Keratinocyte (primary cell): ENCODE results near the gene MAPK1IP1L. TPM values are rescaled to one million over a fixed set of nuclear protein-coding genes. Genes with fewer than 3 reads are reported as not detected.

Experiments
- DNase-seq: peaks from one replicate; pipeline ENCODE4 v3.0.0-alpha.2; 2011; ENCODE audit warnings: low read depth, missing footprints, low spot score
- FAIRE-seq: peaks from 2 replicates; lab custom pipeline; 2011; peaks lifted over from hg19 to GRCh38; lab: Jason Lieb, UNC
- H2AFZ ChIP-seq: 2 replicates; pipeline ENCODE4 v1.6.0; 2012; ENCODE audit warnings: low read length, control low read depth, inconsistent platforms; ENCODE audit not compliant: control insufficient read depth
- H3K27ac ChIP-seq: 2 replicates; pipeline ENCODE4 v1.5.1; 2011; ENCODE audit warnings: low read length; ENCODE audit not compliant: control insufficient read depth, insufficient read depth
- H3K27me3 ChIP-seq: 3 replicates; pipeline ENCODE4 v1.6.0; 2011; ENCODE audit warnings: low read length; ENCODE audit not compliant: control insufficient read depth, insufficient read depth; ENCODE audit errors: extremely low read depth
- H3K36me3 ChIP-seq, 2 experiments: 2 replicates in 1 of 2; 3 replicates in 1 of 2; pipeline ENCODE4 v1.5.1; 2011; ENCODE audit warnings: low read length in 2 of 2, mild to moderate bottlenecking in 1 of 2; ENCODE audit not compliant: control insufficient read depth in 2 of 2, insufficient read depth in 2 of 2; ENCODE audit errors: extremely low read depth in 1 of 2
- H3K4me1 ChIP-seq: 3 replicates; pipeline ENCODE4 v1.5.1; 2011; ENCODE audit warnings: low read length; ENCODE audit not compliant: control insufficient read depth, insufficient read depth; ENCODE audit errors: extremely low read depth
- H3K4me2 ChIP-seq: 3 replicates; pipeline ENCODE4 v1.6.0; 2011; ENCODE audit warnings: low read depth, low read length; ENCODE audit not compliant: control insufficient read depth, insufficient read depth; ENCODE audit errors: extremely low read depth
- H3K4me3 ChIP-seq, 3 experiments: fragments of 200-600 bp in 1 of 3; sonication (generic) in 1 of 3; 2 replicates in 2 of 3; 3 replicates in 1 of 3; pipeline ENCODE4 v1.5.1; 2011 to 2016; ENCODE audit warnings: low read length in 3 of 3, mild to moderate bottlenecking in 3 of 3, control low read depth in 2 of 3, inconsistent platforms in 1 of 3, low read depth in 1 of 3, mixed read lengths in 1 of 3, mixed run types in 1 of 3, moderate library complexity in 1 of 3; ENCODE audit not compliant: control insufficient read depth in 2 of 3, insufficient read depth in 2 of 3; ENCODE audit errors: extremely low read depth in 1 of 3
- H3K79me2 ChIP-seq: 2 replicates; pipeline ENCODE4 v1.6.0; 2012; ENCODE audit warnings: low read length; ENCODE audit not compliant: control insufficient read depth, insufficient read depth
- H3K9ac ChIP-seq: 3 replicates; pipeline ENCODE4 v1.6.0; 2011; ENCODE audit warnings: low read length; ENCODE audit not compliant: control insufficient read depth, insufficient read depth; ENCODE audit errors: extremely low read depth
- H3K9me1 ChIP-seq: 3 replicates; pipeline ENCODE4 v1.6.0; 2011; ENCODE audit warnings: low read length; ENCODE audit not compliant: control insufficient read depth, insufficient read depth; ENCODE audit errors: extremely low read depth
- H3K9me3 ChIP-seq: 2 replicates; pipeline ENCODE4 v1.5.1; 2012; ENCODE audit warnings: low read depth, low read length; ENCODE audit not compliant: control insufficient read depth
- H4K20me1 ChIP-seq: 3 replicates; pipeline ENCODE4 v1.6.0; 2011; ENCODE audit warnings: low read length; ENCODE audit not compliant: control insufficient read depth, insufficient read depth; ENCODE audit errors: extremely low read depth
- EZH2 ChIP-seq: IDR thresholded peaks from one replicate; pipeline ENCODE4 v1.6.1; 2012; ENCODE audit warnings: inconsistent platforms, mild to moderate bottlenecking, low read length, moderate library complexity
- dilution Hi-C: fragments of 300-500 bp; cut with MboI; formaldehyde crosslinking; loops from one replicate; pipeline ENCODE4 v1.7.0; 2020; ENCODE audit warnings: low sequenced_read_pairs; ENCODE audit not compliant: extremely low pct_ligation_motif_present
- polyA plus RNA-seq, 5 experiments: library from polyadenylated mRNA; depleted of rRNA in 3 of 5; stranded (reverse) in 3 of 5; stranded (forward) in 1 of 5; unstranded in 1 of 5; fragments of >200 nt; gene quantifications; 1 replicate in 1 of 5; 2 replicates in 3 of 5; 3 replicates in 1 of 5; pipeline versions ENCODE4 v1.2.1 to v1.2.3, GENCODE V29; 2011 to 2012; ENCODE audit warnings: missing spikeins in 2 of 5, low read depth in 1 of 5, low replicate concordance in 1 of 5
- TF ChIP-seq, protein P1 (sequence below), 3 experiments: IDR thresholded peaks in 1 of 3; conservative IDR thresholded peaks in 1 of 3; optimal IDR thresholded peaks in 1 of 3; 2 replicates in 2 of 3; 3 replicates in 1 of 3; pipeline versions ENCODE3 to v1.5.1; 2011; ENCODE audit warnings: low read length in 3 of 3, mild to moderate bottlenecking in 3 of 3, moderate library complexity in 2 of 3, control low read depth in 1 of 3, inconsistent platforms in 1 of 3; ENCODE audit not compliant: insufficient read depth in 2 of 3; ENCODE audit errors: extremely low read depth in 1 of 3

MAPK1IP1L gene
- polyA plus RNA-seq, 1 donor (not counting 4 experiments of a cell fraction or from before 2014, with no cell fraction given): 48.5 TPM

DNA sequence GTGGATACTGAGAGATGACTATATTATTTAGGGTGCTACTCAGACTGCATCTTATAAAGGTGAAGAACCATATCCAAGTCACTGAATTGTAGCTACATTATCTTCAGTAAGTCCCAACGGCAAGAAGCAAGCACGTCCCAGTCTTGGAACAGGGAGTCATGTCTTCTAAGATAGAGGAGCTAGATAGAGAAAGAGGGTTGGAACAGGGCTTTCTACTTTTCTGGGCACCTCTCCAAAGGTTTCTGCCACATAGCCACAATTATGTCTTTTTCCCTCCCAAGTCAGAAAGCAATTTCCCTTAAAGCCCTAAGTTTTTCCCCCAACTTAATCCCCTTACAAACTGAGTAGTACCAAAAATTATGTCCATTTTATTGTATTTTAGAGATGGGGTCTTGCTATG lies 22.4 kb downstream of the MAPK1IP1L start:
- peak overlapping the region; percentile 58 for H3K9ac ChIP-seq
- no peaks in the 10 kb centered on the region for H3K27me3 ChIP-seq
- no peak for FAIRE-seq
- dilution Hi-C loops: no loop called here
- H2AFZ ChIP-seq: no peak overlapping the region
- no peaks in the 10 kb centered on the region for H3K9me3 ChIP-seq
- no peaks in the 10 kb centered on the region for H4K20me1 ChIP-seq
- DNase-seq: no peak
- H3K36me3 ChIP-seq: no peaks in the 10 kb centered on the region
- TF ChIP-seq EZH2: no peak
- TF ChIP-seq, protein P1, sequence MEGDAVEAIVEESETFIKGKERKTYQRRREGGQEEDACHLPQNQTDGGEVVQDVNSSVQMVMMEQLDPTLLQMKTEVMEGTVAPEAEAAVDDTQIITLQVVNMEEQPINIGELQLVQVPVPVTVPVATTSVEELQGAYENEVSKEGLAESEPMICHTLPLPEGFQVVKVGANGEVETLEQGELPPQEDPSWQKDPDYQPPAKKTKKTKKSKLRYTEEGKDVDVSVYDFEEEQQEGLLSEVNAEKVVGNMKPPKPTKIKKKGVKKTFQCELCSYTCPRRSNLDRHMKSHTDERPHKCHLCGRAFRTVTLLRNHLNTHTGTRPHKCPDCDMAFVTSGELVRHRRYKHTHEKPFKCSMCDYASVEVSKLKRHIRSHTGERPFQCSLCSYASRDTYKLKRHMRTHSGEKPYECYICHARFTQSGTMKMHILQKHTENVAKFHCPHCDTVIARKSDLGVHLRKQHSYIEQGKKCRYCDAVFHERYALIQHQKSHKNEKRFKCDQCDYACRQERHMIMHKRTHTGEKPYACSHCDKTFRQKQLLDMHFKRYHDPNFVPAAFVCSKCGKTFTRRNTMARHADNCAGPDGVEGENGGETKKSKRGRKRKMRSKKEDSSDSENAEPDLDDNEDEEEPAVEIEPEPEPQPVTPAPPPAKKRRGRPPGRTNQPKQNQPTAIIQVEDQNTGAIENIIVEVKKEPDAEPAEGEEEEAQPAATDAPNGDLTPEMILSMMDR (optimal IDR thresholded peaks at IDR 0.05 in 1 of 3, IDR thresholded peaks at IDR 0.05 in 1 of 3, conservative IDR thresholded peaks at IDR 0.05 in 1 of 3; ENCODE audit: extremely low read depth in 1 of 3, insufficient read depth in 2 of 3, low read length in 3 of 3): no peak
- peaks cover 72% of the 10 kb centered on the region for H3K4me1 ChIP-seq
- no peaks in the 10 kb centered on the region for H3K79me2 ChIP-seq
- H3K9me1 ChIP-seq: no peaks in the 10 kb centered on the region
- H3K4me2 ChIP-seq: peak overlapping the region; percentile 63
- no peak overlapping the region for H3K4me3 ChIP-seq
- peak overlapping the region; percentile 98 for H3K27ac ChIP-seq

DNA sequence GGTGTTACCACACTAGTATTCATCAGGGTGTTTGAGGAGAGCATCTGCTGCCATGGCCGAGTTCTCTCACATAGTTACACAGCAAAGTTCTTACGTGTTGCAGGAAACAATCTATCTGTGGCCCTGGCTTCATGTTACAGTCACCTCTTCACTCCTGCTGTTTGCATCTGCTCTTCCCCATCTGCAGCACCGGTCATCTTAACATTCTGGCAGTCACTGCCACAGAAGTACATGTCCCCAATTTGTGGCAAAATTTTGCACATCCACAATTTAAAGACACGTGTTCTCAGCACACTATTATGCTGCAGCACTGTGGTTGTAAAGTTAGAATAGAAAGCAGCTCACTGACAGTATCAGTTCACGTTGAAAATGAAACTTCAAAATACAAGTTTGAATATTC lies 23.2 kb downstream of the MAPK1IP1L start:
- TF ChIP-seq EZH2: no peak
- TF ChIP-seq, protein P1 (optimal IDR thresholded peaks at IDR 0.05 in 1 of 3, IDR thresholded peaks at IDR 0.05 in 1 of 3, conservative IDR thresholded peaks at IDR 0.05 in 1 of 3; ENCODE audit: extremely low read depth in 1 of 3, insufficient read depth in 2 of 3, low read length in 3 of 3): no peak

More for the DNA sequence above, 23.2 kb downstream of the MAPK1IP1L start:
- FAIRE-seq: no peak
- dilution Hi-C loops: no loop called here
- Histone ChIP-seq H3K27me3 (no peaks in the 10 kb centered on the region), H3K4me2 (peak overlapping the region; percentile 63), H3K4me3 (peak overlapping the region in 1 of 3 experiments; percentile 3), H2AFZ (peak overlapping the region; percentile 53), H4K20me1 (no peaks in the 10 kb centered on the region), H3K9ac (peak overlapping the region; percentile 58), H3K36me3 (no peaks in the 10 kb centered on the region), H3K4me1 (peaks cover 74% of the 10 kb centered on the region), H3K27ac (peak overlapping the region; percentile 98), H3K9me1 (no peaks in the 10 kb centered on the region), H3K79me2 (no peaks in the 10 kb centered on the region), H3K9me3 (no peaks in the 10 kb centered on the region)
- no peak for DNase-seq
